COLO829 (cell line): ENCODE measurements around the gene SSR1.

ENCODE experiments used
- DNase-seq: peaks from one replicate; pipeline ENCODE4 v3.0.0; 2012; ENCODE audit warnings: low spot score

Gene SSR1

DNA sequence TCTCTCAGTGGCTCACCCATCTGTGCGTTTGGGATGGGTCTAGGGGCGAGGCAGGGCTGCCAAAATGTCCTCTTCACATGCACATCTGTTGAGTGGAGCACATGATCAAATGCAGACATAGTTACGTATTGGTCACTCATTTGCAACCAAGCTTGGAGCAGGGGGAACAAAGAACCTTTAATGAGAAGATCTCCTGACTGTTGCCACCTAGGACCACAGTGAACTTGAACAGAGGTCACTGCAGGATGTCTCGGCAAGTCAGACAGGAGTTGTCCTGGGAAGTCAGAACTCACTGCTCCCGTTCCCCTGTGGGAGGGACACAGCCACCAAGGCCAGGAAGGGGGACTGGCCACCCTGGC, 73.4 kb downstream of the SSR1 start:
- DNase-seq: peak; percentile 28

DNA sequence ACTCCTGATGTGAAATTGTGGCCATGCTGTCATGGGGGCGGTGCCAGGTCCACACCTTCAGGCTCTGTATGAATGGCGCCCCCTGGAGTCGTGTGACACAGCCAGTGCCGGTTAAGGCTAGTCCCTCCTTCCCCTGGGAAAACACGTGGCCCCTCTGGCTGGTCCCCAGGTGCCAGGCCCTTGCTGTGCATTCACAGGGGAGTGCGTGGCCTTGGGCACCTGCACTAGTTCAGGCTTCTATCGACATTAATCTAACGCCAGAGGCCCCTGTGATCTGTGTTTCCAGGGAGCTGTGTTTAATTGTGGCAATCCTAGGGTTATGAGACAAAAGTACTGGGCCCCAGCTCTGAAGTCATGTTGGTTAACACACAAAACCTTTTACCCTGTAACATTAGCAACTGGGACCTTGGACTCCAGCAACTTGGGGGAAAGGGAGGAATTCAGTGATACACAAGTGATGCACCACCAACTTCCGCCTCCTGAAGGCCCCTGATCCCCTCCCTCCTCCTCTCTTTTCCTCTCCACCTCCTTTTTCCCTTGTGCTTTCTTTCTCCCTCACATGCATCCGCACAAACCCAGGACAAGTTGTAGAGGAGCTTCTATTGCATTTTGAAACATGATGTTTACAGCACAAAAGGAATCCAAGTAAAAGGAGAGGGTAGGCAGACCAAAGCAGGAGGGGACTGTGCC, 74.0 kb downstream of the SSR1 start:
- DNase-seq: peak; percentile 63

- DNase-seq: no peak
These were observed 74.5 kb downstream of the SSR1 start for GRCh38 chr6:7238526-7238899.

- no peak for DNase-seq
These were observed 75.3 kb downstream of the SSR1 start for GRCh38 chr6:7237653-7238188.

- DNase-seq: no peak
These were observed 76.4 kb downstream of the SSR1 start for GRCh38 chr6:7236306-7237209.

DNA sequence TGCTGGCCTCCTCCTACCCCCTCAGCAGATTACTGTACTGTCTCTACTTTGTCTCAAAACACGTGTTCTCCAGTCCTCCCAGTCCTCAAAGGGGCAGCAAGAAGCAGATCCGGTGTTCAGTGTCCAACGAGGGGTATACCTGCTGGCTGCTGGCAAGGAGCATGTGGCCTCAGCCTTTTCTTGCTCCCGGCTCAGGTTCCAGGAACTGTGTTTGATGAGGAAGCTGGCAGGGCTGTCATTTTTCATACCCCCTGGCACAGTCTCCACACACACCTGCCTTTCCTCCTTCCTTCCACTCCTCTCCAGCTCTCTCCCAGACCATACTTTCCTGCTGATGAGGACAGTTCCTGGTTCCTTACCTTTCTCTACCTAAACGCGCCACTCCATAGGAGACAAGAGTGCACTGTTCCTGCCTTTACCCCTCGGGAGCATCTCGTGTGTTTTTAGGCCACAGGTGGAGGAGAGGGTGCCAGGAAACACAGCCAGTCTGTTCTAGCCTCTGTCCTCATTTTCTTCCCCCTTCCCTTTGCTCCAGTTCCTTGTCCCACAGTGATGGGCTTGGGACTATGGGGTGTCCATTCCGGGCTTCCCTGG, 77.2 kb downstream of the SSR1 start:
- no peak for DNase-seq

DNA sequence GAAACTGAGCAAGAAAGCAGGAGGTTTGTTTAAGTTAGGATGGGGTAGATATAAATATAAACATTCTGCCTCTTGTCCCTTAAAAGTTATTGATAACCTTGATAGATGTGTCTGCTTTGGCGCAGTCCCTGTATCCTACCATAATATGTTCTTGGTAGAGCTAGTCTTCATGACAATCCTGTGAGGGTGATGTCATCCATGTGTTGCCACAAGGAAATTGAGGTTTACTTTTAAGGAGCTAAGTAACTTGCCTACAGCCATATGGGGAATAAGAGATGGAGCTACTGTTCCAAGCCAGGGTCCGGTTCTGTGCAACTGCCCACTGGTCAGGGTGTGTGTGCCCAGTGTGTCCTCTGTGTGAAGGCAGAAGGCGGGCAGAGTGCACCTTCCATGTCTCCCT, 78.5 kb downstream of the SSR1 start:
- no peak for DNase-seq

DNA sequence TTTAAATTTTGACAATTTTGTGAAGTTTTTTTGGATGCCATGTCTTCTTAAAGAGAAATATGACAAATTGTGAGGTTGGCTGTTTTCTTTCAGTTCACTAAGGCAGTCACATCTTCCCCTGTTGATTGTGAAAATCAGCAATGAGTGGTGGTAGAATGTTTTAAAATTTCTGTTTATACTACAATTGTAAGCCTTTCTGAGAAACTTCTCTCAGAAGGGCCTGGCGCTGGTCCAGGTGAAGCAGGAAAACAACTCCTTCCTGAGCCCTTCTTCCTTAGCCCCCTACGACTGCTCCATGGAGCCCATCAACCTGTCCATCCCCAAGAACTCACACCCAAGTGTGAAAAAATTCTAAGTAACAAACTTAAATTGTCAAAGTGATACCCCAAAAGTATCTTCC, 80.6 kb downstream of the SSR1 start:
- DNase-seq: no peak

DNA sequence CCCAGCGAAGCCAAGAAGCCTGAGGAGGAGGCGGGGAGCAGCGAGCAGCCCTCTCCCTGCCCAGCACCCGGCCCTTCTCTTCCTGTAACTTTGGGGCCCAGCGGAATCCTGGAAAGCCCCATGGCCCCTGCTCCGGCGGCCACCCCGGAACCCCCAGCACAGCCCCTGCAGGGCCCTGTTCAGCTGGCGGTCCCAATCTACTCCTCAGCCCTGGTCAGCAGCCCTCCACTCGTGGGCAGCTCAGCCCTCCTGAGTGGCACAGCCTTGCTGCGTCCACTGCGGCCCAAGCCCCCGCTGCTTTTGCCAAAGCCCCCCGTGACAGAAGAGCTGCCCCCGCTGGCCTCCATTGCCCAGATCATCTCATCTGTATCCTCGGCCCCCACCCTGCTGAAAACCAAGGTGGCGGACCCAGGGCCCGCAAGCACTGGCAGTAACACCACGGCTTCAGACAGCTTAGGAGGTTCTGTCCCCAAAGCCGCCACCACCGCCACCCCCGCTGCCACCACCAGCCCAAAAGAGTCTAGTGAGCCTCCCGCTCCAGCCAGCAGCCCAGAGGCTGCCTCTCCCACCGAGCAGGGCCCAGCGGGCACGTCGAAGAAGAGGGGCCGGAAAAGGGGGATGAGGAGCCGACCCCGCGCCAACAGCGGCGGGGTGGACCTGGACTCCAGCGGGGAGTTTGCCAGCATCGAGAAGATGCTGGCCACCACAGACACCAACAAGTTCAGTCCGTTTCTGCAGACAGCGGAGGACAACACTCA, 81.9 kb downstream of the SSR1 start:
- DNase-seq: no peak

DNA sequence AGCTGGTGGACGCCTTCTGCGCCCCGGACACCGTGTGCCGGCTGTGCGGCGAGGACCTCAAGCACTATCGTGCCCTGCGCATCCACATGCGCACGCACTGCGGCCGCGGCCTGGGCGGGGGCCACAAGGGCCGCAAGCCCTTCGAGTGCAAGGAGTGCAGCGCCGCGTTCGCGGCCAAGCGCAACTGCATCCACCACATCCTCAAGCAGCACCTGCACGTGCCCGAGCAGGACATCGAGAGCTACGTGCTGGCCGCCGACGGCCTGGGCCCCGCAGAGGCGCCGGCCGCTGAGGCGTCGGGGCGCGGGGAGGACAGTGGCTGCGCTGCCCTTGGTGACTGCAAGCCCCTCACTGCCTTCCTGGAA, 82.7 kb downstream of the SSR1 start:
- DNase-seq: no peak

DNA sequence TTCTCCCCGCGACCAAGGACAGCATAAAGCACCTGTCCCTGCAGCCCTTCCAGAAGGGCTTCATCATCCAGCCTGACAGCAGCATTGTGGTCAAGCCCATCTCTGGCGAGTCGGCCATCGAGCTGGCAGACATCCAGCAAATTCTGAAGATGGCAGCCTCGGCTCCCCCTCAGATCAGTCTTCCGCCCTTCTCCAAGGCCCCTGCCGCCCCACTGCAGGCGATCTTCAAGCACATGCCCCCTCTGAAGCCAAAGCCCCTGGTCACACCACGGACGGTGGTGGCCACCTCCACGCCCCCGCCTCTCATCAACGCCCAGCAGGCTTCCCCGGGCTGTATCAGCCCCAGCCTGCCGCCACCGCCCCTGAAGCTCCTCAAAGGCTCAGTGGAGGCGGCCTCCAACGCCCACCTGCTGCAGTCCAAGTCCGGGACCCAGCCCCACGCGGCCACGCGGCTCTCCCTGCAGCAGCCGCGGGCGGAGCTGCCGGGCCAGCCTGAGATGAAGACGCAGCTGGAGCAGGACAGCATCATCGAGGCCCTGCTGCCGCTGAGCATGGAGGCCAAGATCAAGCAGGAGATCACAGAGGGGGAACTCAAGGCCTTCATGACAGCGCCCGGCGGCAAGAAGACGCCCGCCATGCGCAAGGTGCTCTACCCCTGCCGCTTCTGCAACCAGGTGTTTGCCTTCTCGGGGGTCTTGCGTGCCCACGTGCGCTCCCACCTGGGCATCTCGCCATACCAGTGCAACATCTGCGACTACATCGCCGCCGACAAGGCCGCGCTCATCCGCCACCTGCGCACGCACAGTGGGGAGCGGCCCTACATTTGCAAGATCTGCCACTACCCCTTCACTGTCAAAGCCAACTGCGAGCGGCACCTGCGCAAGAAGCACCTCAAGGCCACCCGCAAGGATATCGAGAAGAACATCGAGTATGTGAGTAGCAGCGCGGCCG, 83.3 kb downstream of the SSR1 start:
- no peak for DNase-seq

DNA sequence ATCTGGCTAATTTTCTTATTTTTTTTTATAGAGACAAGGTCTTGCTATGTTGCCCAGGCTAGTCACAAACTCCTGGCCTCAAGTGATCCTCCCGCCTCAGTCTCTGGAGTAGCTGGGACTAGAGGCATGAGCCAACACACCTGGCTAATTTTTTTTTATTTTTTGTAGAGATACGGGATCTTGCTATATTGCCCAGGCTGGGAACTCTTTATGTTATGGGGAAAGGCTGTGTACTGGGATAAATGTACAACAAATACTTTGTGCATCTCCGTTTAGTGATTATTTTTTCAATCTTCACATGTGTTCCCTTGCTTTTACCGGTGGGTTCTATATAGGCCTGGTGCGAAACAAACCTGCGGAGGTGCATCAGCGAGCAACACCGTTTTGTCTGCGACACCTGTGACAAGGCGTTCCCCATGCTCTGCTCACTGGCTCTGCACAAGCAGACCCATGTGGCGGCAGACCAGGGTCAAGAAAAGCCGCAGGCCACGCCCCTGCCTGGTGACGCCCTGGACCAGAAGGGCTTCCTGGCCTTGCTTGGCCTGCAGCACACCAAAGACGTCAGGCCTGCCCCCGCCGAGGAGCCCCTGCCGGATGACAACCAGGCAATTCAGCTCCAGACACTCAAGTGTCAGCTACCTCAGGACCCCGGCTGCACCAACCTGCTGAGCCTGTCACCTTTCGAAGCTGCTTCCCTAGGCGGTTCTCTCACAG, 84.2 kb downstream of the SSR1 start:
- DNase-seq: no peak

- no peak for DNase-seq
These were observed 88.3 kb downstream of the SSR1 start for GRCh38 chr6:7224731-7225130.

GRCh38 chr6:7222197-7222596, 90.8 kb downstream of the SSR1 start:
- no peak for DNase-seq

DNA sequence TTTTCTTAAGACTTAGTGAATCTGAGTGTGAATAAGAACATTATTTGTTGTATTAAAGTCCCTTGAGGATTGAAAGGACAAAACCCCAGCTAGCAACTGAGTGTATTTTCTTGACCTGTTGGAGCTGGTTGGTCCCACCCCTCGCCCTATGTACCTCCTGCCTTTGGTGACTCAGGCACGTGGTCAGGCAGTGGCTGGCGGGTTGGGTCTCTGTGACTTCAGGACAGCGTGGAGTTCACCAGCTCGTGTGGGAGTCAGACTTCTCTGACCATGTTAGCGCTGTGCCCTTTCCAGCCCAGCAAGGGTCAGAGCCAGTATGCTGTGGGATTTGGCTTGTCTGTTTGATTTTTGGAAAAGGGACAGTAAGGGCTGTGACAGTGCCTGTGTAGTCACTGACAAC, 93.7 kb downstream of the SSR1 start:
- no peak for DNase-seq

GRCh38 chr6:7218406-7218988, 94.5 kb downstream of the SSR1 start:
- no peak for DNase-seq
